DOHH2 (cell line): ENCODE results near the gene CNN2.

ENCODE experiments used
- CTCF ChIP-seq: fragments of 200-600 bp; sonication (generic); IDR thresholded peaks from one replicate; pipeline ENCODE4 v1.5.1; 2014; ENCODE audit warnings: antibody characterized with exemption, mild to moderate bottlenecking, low read depth, low read length; ENCODE audit not compliant: poor library complexity, severe bottlenecking
- EZH2phosphoT487 ChIP-seq: fragments of 200-600 bp; sonication (generic); IDR thresholded peaks from 2 replicates; pipeline ENCODE4 v1.6.1; 2017; ENCODE audit warnings: borderline replicate concordance, mild to moderate bottlenecking, antibody characterized with exemption, low read length, moderate library complexity, mixed read lengths

- TF ChIP-seq CTCF (no peak), EZH2phosphoT487 (no peak)
Measured at GRCh38 chr19:991932-992669, 34.3 kb upstream of the CNN2 start.
